GM13977 (cell line): Measurements from ENCODE around the gene EXOC6.

Experiments
- DNase-seq: peaks from one replicate; pipeline ENCODE4 v3.0.0; 2012; ENCODE audit warnings: low spot score
- CTCF ChIP-seq: IDR thresholded peaks from 2 replicates; pipeline ENCODE4 v1.5.1; 2012; ENCODE audit warnings: mild to moderate bottlenecking, control low read depth; ENCODE audit not compliant: insufficient read depth; ENCODE audit errors: extremely low read depth, missing control alignments
- in situ Hi-C: fragments of 300-500 bp; cut with MboI; formaldehyde crosslinking; loops from one replicate; pipeline ENCODE4 v1.12.0; 2022; ENCODE audit warnings: low sequenced_read_pairs, low pct_unique_long_range_greater_than_20kb, mixed read lengths, inconsistent platforms; ENCODE audit not compliant: unreplicated experiment

Gene EXOC6

GRCh38 chr10:93015722-93016121, 167.4 kb downstream of the EXOC6 start:
- in situ Hi-C loops: no loop called here
- no peak for TF ChIP-seq CTCF
- DNase-seq: no peak

GRCh38 chr10:93023013-93023650, 174.8 kb downstream of the EXOC6 start:
- no peak for TF ChIP-seq CTCF
- DNase-seq: no peak
- in situ Hi-C loops: no loop called here

- in situ Hi-C loops: no loop called here
- no peak for DNase-seq
- no peak for TF ChIP-seq CTCF
These were observed 177.8 kb downstream of the EXOC6 start for GRCh38 chr10:93026072-93026471.

- DNase-seq: no peak
- no peak for TF ChIP-seq CTCF
- in situ Hi-C loops: no loop called here
These were observed 179.2 kb downstream of the EXOC6 start for GRCh38 chr10:93027508-93027907.

GRCh38 chr10:93028883-93029282, 180.6 kb downstream of the EXOC6 start:
- TF ChIP-seq CTCF: no peak
- in situ Hi-C loops: no loop called here
- no peak for DNase-seq

- no peak for DNase-seq
- in situ Hi-C loops: no loop called here
These were observed 182.1 kb downstream of the EXOC6 start for GRCh38 chr10:93030409-93030808.

More at GRCh38 chr10:93030409-93030808, 182.1 kb downstream of the EXOC6 start:
- no peak for TF ChIP-seq CTCF
